Ishikawa (cell line): Measurements from ENCODE around the gene GZF1.
A peak's percentile ranks its signal among the peaks of the same experiment; 100 is the strongest.

ENCODE experiments used
- CEBPB ChIP-seq: IDR thresholded peaks from 2 replicates; pipeline ENCODE4 v1.6.1; 2012
- CREB1 ChIP-seq: IDR thresholded peaks from 2 replicates; pipeline ENCODE4 v1.6.1; 2012; ENCODE audit warnings: low read depth
- EGR1 ChIP-seq: IDR thresholded peaks from 2 replicates; pipeline ENCODE4 v1.6.1; 2012
- EP300 ChIP-seq: IDR thresholded peaks from 2 replicates; pipeline ENCODE4 v1.6.1; 2012; ENCODE audit warnings: borderline replicate concordance
- FOXM1 ChIP-seq: IDR thresholded peaks from 2 replicates; pipeline ENCODE4 v1.6.1; 2012; ENCODE audit warnings: low read depth, borderline replicate concordance
- MAX ChIP-seq: IDR thresholded peaks from 2 replicates; pipeline ENCODE4 v1.6.1; 2012
- NFIC ChIP-seq: IDR thresholded peaks from 2 replicates; pipeline ENCODE4 v1.6.1; 2012
- RAD21 ChIP-seq: IDR thresholded peaks from 2 replicates; pipeline ENCODE4 v1.6.1; 2012; ENCODE audit warnings: low read depth
- TAF1 ChIP-seq: IDR thresholded peaks from 2 replicates; pipeline ENCODE4 v1.6.1; 2012; ENCODE audit warnings: low read depth, mild to moderate bottlenecking
- TCF12 ChIP-seq: IDR thresholded peaks from 2 replicates; pipeline ENCODE4 v1.6.1; 2012; ENCODE audit warnings: low read depth
- TEAD4 ChIP-seq: IDR thresholded peaks from 2 replicates; pipeline ENCODE4 v1.6.1; 2012
- YY1 ChIP-seq: IDR thresholded peaks from 2 replicates; pipeline ENCODE4 v1.6.1; 2012; ENCODE audit warnings: low read depth
- ZBTB7A ChIP-seq: IDR thresholded peaks from 2 replicates; pipeline ENCODE4 v1.6.1; 2012; ENCODE audit warnings: low read depth
- TF ChIP-seq, protein P1 (sequence below): IDR thresholded peaks from 2 replicates; pipeline ENCODE4 v1.6.1; 2012; ENCODE audit warnings: low read depth, mild to moderate bottlenecking
- TF ChIP-seq, protein P2 (sequence below): IDR thresholded peaks from 2 replicates; pipeline ENCODE4 v1.6.1; 2012

The GZF1 gene

DNA sequence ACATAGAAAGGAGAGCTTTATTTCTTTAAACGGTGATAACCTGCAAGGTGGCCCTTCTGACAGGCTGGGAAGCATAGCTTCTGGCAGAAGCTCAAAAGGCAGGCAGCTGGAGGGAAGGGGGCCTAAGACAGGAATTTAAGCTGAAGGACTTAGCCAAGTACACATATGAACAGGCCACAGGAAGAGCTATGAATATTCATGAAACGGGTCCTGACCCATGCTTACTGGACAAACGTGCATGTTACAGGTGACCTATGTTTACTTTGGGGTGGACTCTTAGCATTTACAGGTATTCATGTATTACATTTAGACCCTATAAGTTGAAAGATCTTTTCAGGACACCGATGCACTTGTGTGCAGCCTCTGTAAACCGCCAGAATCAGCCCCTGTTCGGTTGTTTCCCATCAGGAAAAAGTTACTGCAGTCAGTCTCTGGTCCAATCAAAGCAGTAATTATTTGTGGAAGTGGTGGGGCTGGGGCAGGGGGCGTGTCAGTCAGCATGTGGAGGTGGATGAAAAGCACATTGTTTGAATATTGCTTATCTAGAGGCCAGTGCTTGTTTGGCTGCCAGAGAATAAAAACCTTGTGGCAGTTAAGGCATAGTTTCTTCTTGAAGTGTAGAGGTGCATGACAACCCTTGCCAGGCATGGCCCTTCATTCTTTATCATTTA lies 2.9 kb upstream of the GZF1 start:
- TF ChIP-seq EP300, result no peak
- no peak for TF ChIP-seq RAD21
- TF ChIP-seq CREB1, result no peak
- TF ChIP-seq, protein P1, sequence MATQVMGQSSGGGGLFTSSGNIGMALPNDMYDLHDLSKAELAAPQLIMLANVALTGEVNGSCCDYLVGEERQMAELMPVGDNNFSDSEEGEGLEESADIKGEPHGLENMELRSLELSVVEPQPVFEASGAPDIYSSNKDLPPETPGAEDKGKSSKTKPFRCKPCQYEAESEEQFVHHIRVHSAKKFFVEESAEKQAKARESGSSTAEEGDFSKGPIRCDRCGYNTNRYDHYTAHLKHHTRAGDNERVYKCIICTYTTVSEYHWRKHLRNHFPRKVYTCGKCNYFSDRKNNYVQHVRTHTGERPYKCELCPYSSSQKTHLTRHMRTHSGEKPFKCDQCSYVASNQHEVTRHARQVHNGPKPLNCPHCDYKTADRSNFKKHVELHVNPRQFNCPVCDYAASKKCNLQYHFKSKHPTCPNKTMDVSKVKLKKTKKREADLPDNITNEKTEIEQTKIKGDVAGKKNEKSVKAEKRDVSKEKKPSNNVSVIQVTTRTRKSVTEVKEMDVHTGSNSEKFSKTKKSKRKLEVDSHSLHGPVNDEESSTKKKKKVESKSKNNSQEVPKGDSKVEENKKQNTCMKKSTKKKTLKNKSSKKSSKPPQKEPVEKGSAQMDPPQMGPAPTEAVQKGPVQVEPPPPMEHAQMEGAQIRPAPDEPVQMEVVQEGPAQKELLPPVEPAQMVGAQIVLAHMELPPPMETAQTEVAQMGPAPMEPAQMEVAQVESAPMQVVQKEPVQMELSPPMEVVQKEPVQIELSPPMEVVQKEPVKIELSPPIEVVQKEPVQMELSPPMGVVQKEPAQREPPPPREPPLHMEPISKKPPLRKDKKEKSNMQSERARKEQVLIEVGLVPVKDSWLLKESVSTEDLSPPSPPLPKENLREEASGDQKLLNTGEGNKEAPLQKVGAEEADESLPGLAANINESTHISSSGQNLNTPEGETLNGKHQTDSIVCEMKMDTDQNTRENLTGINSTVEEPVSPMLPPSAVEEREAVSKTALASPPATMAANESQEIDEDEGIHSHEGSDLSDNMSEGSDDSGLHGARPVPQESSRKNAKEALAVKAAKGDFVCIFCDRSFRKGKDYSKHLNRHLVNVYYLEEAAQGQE, result no peak
- TF ChIP-seq MAX, result no peak
- TF ChIP-seq ZBTB7A, result no peak
- TF ChIP-seq TAF1, result no peak
- TF ChIP-seq, protein P2, sequence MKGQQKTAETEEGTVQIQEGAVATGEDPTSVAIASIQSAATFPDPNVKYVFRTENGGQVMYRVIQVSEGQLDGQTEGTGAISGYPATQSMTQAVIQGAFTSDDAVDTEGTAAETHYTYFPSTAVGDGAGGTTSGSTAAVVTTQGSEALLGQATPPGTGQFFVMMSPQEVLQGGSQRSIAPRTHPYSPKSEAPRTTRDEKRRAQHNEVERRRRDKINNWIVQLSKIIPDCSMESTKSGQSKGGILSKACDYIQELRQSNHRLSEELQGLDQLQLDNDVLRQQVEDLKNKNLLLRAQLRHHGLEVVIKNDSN, result no peak
- TF ChIP-seq EGR1, result no peak
- no peak for TF ChIP-seq TEAD4

DNA sequence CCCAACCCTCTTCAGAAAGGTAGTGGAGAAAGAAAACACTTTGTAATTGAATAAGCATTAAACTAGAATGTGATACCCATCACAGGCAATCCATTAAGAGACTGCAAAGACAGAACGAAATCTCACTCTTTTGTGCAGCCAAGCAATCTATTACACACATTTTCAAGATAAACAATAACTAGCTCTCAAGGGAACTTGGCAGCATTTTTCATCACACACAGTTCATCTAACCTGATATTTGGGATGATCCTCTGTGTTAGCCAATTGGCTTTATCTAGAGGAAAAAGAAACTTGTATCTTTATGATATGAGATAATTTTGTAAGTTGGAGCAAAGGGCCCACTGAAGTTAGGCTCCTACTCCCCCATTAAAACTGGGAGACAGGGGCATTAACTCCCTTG lies 1.5 kb upstream of the GZF1 start:
- TF ChIP-seq CREB1 (no peak), NFIC (no peak)

GRCh38 chr20:23361119-23361475 lies 885 bp upstream of the GZF1 start:
- TF ChIP-seq EP300 (no peak), ZBTB7A (no peak), TAF1 (no peak), CEBPB (no peak), TCF12 (no peak), EGR1 (no peak), CREB1 (no peak), RAD21 (no peak), YY1 (no peak), MAX (no peak), FOXM1 (no peak), TEAD4 (no peak), NFIC (no peak)
- TF ChIP-seq, protein P1, result no peak
- TF ChIP-seq, protein P2, result no peak

DNA sequence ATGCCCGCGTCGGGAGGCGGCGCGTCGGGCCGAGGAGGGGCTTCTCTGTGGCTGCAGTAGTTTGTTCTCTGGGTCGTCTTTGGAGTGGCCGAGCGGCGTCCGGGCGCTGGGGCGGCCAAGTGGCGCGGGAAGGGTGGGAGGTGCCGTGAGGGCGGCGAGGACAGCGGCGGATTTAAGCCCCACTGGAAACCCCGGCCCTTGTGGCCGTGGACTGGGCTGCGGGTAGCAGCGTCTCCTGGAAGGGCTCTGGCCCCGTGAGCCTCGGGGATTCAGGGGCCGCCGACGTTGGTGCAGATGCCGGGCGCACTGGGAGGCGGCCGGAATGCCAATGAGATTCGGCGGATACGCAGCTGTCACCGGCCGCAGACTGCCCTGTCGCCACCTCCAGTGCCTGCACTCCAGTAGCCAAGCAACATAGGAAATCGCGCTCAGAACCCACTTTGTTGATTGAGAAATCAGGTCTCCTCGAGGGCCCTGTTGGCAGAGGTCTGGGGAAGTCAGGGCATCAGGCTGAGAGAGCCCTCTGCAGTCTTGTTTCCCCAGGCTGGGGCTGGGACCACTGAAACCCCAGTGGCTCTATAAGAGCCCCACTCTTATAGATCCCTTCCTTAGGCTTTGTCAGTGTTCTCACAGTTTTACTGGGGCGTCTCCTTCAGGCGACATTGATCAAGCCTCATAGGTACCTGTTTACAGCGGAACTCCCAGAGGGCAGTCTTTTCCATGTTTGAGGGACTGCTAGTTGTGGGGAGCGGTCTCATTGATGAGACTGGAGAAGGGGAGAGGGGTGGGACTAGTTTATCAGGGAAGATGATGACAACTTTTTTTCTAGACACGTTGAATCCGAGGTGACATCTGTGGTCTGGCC lies 642 bp downstream of the GZF1 start:
- TF ChIP-seq TCF12, result no peak
- peak; percentile 14; the same call in 1 of the 2 replicates for TF ChIP-seq MAX

DNA sequence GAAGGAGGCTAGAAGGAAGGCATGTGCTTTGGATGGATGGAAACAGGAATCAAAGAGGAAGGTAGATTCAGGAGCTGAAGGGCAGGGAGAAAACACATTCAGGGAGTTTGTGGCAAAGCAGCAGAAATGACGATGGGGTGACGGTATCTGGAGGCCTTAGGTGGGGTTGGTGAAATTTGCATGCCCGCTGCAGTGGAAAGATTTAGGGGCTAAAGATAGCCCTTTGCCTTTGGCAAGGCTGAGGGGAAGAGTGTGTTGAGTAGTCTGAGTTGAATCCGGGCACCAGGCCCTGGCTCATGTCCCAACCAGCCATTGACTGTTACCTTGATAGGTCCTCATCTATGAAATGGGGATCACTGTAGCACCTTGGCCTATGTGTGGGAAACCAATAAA lies 1.3 kb downstream of the GZF1 start:
- TF ChIP-seq, protein P1, result no peak
- TF ChIP-seq CEBPB, result no peak
- TF ChIP-seq YY1, result no peak
- TF ChIP-seq FOXM1, result no peak
